ENCODE measurements around the gene TSKS.
A peak's percentile ranks its signal among the peaks of the same experiment; 100 is the strongest.

Gene TSKS, protein sequence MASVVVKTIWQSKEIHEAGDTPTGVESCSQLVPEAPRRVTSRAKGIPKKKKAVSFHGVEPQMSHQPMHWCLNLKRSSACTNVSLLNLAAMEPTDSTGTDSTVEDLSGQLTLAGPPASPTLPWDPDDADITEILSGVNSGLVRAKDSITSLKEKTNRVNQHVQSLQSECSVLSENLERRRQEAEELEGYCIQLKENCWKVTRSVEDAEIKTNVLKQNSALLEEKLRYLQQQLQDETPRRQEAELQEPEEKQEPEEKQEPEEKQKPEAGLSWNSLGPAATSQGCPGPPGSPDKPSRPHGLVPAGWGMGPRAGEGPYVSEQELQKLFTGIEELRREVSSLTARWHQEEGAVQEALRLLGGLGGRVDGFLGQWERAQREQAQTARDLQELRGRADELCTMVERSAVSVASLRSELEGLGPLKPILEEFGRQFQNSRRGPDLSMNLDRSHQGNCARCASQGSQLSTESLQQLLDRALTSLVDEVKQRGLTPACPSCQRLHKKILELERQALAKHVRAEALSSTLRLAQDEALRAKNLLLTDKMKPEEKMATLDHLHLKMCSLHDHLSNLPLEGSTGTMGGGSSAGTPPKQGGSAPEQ

DNA sequence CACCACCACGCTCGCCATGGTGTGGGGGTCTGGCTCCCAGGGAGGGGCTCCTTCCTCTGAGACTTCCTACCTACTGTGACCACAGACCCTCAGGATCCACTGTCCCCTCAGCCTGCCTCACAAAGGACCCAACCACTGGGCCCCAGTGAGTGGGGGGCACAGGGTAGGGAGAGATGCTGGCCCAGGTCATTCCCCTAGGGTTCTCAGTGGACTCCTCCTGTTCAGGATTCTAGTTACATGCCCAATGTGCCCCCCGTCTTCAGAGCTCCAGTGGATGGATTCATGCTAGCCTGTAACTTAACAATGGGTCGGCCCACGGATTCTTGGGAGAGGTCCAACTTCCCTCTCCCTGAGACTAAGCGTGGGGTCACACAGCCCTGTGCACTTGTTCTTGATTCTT, at the start of gene TSKS:
TSKS (minus strand) TSS at position 77 of the 400 bp plus-strand sequence; CDS start at position 18, 59 bp downstream.
- DNase-seq (ENCODE audit: low read depth in 3 of 3) = no peak

DNA sequence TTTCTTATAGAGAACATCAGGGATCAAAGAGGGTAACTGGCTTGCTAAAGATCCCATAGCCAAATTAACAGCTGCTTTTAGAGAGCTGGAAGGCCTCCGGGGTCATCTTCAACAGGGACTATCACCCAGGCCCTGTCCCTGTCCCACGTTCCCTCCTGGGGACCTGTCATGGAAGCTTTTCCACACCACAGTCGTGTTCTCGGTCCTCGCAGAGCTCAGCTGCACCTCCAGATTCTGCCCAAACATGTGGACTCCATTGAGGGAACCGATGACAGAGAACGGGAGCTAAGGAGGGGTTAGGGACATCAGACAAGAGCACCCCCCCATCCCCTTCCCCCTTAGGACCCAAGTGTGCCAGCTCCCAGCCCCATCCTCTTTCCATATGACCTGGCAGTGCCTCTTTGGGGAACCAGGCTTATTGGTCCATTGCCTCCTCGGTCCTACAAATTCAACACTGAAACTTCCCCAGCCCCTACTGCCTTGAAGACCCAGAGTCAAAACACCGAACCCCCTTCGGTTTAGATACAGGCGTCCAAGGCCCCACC, 49.4 kb upstream of the TSKS start:
- no peak for DNase-seq (ENCODE audit: low read depth in 3 of 3)

DNA sequence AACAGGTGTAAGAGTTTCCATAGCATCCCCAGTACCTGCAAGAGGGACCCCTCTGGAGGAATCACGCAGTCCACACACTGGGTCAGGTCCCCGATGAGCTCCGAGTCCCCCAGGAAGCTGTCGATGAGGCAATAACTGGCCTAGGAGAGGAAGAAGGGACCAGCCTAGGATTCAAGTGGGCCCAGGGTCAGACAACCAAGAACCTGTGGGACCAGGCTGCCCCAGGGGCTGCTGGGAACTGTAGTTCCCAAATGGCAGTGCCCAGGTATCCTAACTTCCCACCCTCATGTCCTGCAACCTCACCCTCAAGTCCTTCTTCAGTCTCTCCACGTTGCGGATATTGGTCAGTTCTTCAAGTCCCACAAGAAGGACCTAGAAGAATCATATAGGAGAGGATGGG, 48.2 kb upstream of the TSKS start:
- DNase-seq (ENCODE audit: low read depth in 3 of 3) = no peak

DNA sequence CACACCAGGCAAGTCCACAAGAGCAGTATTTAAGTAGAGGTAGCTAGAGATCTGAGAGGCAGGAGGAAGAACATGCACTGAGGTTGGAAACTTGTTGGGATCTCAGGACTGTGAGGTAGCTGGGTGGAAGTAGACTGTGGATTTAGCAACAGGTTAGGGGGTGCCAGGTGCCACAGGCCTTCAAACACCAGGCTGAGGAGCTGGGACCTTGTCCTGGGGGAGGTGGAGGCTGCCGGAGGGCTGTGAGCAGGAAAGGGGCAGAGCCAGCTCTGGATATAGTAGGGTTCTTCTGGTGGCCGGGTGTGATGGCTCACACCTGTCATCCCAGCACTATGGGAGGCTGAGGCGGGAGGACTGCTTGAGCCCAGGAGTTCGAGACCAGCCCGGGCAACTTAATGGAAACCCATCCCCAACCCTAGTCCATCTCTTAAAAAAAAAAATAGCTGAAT, 46.9 kb upstream of the TSKS start:
- no peak for DNase-seq (ENCODE audit: low read depth in 3 of 3)

DNA sequence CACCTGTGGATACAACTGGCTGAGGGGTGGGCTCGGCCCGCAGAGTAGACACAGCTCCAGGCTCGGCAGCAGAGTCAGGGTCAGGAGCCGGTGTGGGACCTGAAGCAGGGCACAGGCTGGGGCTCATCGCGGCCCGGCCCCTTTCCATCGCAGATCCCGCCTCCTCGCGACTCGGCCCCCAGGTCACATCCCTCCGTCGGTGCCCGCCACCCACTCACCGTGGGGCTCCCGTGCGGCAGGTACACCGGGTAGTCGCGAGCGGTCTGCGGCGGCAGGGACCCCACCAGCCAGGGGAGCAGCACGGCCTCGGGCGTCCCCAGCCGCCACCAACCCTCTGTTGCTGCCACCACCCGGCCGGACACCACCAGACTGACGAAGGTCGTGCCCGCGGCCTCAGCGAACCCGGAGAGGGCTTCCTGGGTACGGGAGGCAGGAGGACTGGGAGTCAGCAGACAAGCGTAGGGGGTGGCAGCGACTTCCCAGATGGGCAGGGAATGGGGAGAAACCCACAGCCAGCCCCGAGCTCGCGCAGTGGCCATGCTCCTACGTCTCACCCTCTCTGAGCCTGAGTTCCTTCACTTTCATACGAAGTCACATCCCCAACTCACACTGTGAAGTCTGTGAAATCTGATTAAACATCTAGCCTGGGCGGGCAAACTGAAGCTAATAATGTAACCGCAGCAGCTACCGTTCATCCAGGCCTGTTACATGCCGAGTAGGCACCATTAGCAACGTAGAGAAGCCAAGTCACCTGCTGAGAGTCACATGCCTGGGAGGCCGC, 46.2 kb upstream of the TSKS start:
- DNase-seq (ENCODE audit: low read depth in 3 of 3) = peak in 2 of 3 experiments; percentile 17 to 45

DNA sequence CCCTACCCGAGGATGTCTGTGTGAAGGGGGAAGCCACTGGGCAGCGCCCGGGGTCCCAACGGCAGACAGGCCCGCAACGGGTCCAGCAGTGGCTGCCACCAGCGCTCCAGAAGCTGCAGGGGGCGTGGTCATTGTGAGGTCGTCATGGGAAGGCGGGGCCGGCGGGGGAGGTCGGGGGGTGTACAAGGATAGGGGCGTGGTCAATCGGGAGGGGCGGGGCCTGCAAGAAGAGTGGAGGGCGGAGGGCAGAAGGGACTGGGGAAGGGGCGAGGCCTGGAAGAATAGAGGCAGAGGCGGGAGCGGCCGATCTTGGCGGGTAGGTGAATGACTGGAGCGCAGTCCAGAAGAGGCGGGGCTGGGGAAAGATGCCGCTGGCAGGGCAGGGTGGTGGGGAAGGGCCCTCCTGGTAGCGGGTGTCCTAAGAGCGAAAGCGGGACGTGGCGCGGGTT, 45.6 kb upstream of the TSKS start:
- DNase-seq (ENCODE audit: low read depth in 3 of 3) = peak; percentile 73 to 85 (median 73)

DNA sequence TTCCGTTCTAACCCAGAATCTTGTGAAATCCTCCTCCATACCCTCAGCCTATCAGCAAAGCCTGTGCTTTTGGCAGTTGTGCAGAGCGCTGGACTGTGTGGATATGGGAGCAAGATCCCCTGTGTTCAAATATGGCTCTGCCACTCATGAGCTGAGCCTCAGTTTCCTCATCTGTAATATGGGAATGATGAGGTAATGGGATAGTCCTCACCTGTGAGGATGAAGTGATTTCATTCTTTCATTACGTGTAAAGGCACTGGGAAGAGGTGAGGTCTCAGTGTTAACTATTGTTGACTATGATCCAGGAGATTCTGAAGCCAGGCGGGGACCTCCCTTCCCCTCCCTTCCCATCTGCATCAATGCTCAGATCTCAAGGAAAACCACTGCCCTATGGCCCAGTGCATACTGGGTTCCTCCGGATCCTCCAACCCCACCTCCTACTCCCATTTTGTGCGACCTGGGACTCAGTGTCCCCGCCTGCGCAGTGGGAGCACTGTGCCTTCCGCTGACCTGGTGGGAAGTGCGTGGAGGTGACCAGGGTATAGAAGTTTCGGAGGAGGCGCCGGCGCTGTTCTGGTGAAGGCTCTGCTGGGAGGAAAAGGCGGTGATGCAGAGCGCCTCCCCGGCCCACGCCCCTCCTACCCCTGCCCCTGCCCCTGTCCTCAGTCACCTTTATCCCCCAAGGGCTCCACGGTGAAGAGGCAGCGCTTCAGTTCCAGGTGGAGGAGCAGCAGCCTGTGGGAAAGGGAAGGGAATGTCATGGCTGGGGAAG, 45.0 kb upstream of the TSKS start:
- no peak for DNase-seq (ENCODE audit: low read depth in 3 of 3)

DNA sequence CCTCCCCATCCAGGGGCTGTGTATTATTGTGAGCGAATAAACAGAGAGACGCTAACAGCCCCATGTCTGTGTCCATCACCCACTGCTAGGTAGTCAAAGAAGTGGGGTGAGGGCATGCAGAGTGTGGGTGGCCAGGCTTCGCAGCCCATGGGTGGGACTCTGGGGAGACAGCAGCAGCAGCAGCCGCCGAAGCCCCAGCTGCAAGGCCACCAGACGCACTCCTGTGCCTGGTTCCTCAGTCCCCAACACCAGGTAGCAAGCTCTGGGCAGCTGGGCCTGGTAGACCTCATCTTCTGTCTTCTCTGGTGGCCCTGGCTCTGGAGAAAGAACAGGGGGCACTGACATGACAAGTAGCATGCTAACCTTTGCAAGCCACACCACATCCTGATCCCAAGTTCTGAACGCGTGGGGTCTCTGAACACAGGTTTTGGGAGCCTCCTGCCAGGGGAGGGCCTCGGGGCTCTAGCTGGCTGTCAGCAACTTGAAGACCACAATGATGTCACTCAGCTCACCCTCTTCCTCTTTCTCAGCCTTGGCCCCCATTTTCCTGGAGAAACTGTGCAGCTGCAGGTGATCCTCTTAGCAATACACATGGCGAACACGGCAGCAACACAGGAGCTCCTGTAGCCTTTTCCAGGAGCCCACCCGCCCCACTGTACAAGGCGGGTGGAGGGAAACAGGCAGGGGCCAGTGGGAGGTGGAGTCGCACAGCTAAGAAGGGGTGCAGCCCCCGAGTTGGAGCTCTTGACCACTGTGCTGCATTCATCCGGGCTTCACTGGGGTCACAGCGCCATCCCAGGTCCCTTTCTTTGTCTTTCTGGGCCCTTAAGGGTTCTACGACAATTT, 44.2 kb upstream of the TSKS start:
- DNase-seq (ENCODE audit: low read depth in 3 of 3) = no peak

DNA sequence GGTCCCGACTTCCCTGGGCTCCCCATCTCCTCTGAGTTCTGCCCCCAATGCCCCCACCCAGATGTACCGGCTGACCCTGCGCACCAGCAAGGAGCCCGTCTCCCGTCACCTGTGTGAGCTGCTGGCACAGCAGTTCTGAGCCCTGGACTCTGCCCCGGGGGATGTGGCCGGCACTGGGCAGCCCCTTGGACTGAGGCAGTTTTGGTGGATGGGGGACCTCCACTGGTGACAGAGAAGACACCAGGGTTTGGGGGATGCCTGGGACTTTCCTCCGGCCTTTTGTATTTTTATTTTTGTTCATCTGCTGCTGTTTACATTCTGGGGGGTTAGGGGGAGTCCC, 43.5 kb upstream of the TSKS start:
- no peak for DNase-seq (ENCODE audit: low read depth in 3 of 3)

DNA sequence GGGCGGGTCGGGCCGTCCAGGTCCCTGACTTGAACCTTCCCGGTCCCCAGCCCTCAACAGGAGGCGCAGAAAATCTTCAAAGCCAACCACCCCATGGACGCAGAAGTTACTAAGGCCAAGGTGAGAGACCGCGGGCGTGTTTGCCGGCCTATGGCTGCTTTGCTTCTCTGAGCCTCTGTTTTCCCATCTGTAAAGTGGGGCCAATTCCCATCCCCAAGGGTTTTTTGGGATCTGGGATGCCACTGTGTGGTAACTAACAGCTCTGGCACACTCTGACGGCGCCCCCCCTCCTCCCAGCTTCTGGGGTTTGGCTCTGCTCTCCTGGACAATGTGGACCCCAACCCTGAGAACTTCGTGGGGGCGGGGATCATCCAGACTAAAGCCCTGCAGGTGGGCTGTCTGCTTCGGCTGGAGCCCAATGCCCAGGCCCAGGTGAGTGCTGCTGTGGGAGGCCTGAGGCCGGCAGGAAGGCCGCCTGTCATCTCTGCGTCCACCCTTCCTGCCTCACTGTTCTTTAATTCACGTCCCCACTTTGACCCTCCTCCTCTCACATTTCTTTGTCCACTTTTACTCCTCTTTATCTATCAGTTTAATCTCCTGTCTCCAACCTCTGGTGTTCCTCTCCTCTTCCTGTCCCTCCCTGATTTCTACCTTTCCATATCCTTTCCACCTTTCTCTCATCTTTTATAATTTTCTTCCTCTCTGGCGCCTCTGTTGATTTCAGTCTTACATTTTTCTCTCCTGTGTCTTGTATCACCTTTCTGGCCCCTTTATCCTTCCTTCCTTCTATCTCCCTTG, 42.9 kb upstream of the TSKS start:
- DNase-seq (ENCODE audit: low read depth in 3 of 3) = no peak

DNA sequence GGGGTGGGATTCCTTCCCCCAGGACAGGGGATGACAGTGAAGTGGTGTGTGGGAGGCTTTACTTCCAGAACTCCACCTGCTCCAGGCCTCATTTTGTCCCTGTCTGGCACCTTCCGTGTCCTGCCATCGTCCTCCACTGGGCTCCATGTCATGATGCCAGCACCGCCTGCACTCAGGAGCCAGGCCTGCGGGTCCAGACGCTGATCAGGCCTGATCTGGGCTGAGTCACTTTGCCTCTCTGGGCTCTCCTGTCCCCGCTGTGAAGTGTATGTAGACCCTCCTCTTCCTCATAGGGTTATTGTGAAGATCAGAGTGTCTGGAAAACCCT, 40.4 kb upstream of the TSKS start:
- no peak for DNase-seq (ENCODE audit: low read depth in 3 of 3)

DNA sequence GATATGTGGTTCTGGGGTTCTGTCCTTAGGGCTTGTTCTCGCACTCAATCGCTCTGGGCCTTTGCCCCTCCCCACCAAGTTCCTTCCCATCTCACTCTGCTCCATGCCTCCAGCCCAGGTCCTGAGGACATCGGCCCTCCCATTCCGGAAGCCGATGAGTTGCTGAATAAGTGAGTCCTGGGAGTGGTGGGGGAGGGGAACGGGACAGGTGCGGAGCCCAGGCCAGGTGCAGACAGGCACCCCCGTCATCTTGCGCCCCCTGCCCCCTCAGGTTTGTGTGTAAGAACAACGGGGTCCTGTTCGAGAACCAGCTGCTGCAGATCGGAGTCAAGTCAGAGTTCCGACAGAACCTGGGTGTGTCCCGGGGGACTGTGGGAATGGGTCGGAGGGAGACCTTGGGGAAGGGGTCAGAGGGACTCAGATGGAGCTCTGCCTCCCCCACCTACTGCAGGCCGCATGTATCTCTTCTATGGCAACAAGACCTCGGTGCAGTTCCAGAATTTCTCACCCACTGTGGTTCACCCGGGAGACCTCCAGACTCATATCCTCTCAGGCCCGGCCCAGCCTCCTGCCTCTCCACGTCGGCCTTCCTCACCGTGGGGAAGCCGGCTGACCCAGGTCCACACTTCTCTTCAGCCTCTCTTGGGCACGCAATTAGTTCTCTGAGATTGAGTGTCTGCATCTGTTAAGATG, 39.9 kb upstream of the TSKS start:
- no peak for DNase-seq (ENCODE audit: low read depth in 3 of 3)

DNA sequence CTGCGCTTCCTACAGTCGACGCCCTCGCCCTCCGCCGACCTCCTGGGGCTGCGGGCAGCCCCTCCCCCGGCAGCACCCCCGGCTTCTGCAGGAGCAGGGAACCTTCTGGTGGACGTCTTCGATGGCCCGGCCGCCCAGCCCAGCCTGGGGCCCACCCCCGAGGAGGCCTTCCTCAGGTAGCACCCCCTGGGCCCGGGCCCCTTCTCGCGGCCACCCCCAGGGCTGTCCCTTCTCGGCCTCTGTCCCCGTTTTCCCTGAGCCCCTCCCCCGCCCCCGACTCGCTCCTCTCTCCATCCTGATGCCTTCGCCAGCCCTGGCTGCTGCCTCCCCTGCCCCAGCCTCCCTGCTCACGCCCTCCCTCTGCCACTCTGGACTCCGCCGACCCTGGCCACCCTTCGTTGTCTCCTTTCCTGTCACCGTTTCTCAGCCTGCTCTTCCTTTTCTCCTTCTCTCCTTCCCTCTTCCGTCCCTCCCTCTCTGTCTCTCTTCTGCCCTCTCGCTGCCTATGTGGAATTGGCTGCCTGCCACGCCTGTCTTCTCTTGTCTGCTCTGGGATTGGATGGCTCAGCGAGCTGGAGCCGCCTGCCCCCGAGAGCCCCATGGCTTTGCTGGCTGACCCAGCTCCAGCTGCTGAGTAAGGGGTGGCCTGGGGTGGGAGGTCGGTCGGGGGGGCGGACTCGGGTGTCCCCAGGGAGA, 39.0 kb upstream of the TSKS start:
- no peak for DNase-seq (ENCODE audit: low read depth in 3 of 3)

DNA sequence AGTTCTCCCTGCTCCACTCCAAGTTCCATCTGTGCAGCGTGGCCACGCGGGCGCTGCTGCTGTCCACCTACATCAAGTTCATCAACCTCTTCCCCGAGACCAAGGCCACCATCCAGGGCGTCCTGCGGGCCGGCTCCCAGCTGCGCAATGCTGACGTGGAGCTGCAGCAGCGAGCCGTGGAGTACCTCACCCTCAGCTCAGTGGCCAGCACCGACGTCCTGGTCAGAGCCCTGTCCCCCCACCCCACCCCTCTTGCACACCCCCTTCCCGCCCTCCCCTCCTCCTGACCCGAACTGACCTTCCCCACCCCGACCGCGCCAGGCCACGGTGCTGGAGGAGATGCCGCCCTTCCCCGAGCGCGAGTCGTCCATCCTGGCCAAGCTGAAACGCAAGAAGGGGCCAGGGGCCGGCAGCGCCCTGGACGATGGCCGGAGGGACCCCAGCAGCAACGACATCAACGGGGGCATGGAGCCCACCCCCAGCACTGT, 38.3 kb upstream of the TSKS start:
- DNase-seq (ENCODE audit: low read depth in 3 of 3) = no peak

DNA sequence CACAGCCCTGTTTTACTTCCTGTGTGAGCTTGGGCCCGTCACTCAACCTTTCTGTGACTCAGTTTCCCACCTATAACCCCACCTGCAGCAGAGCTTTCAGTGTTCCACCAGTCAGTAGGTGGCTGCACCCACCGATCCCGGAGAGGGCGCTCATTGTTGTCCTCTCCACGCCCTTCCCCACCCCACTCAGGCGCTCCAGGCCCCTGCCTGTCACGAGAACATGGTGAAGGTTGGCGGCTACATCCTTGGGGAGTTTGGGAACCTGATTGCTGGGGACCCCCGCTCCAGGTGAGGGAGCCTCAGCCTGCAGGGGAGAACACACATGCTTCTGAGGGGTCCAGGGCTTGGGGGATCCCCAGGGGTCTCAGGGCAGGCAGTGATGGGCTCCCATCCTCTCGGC, 37.7 kb upstream of the TSKS start:
- no peak for DNase-seq (ENCODE audit: low read depth in 3 of 3)

DNA sequence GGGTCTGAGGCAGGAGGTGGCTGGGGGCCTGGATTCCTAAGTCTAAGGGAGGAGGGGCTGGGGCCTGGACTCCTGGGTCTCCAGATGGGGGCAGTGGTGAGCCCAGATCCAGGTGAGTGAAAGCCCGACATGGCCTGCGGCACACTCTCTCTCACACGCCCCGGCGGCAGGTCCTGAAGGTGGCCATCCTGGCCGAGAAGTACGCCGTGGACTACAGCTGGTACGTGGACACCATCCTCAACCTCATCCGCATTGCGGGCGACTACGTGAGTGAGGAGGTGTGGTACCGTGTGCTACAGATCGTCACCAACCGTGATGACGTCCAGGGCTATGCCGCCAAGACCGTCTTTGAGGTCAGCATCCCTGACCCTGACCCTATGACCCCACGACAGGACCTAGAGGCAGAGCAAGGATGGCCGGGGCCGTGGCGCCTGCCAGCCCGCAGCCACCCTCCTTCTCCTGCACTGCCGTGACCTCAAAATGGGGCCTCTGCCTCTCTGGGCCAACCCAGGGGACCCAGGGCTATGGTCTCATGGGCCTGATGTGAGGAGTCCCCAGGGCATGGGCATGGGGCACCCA, 36.8 kb upstream of the TSKS start:
- no peak for DNase-seq (ENCODE audit: low read depth in 3 of 3)

DNA sequence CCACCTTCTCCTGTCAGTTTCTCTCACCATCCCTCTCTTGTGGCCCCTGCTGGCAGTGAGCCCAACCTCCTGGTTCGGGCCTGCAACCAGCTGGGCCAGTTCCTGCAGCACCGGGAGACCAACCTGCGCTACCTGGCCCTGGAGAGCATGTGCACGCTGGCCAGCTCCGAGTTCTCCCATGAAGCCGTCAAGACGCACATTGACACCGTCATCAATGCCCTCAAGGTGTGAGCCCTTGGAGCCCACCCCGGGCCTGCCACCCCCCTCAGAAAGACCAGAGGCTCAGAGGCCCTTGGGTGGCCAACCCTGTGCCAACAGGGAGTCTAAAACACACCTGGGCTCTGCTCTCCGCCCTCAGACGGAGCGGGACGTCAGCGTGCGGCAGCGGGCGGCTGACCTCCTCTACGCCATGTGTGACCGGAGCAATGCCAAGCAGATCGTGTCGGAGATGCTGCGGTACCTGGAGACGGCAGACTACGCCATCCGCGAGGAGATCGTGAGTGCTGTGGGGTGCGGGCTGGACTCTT, 36.2 kb upstream of the TSKS start:
- no peak for DNase-seq (ENCODE audit: low read depth in 3 of 3)

DNA sequence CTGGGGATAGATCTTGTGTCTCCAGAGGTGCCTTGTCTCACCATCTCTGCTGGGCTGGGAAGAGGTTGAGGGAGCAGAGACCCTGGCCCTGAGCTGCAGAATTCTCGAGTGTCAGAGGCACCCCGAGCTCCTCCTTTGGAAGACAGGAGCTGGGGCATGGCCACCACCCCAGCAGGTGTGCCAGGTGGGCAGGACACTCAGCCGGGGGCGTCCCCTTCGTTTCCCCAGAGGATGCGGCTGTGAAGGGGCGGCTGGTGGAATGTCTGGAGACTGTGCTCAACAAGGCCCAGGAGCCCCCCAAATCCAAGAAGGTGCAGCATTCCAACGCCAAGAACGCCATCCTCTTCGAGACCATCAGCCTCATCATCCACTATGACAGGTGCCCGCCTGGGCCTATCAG, 35.5 kb upstream of the TSKS start:
- no peak for DNase-seq (ENCODE audit: low read depth in 3 of 3)

All from stimulated activated CD4-positive, alpha-beta T cell treated with anti-CD3 and anti-CD28 coated beads, TNF-alpha, amount 100 ng/mL, for 24 hours (primary cell).